Measurements from ENCODE around the gene DOCK8. TPM values are rescaled to one million over a fixed set of nuclear protein-coding genes. Genes with fewer than 3 reads are reported as not detected.
"Not testable (repeated sequence)": the region's sequence is repeated elsewhere in the genome, so short reads cannot be mapped to it uniquely, and the experiment has no call there.

The DOCK8 gene
- polyA plus RNA-seq, 5 donors, result 6.2 to 8.4 (median 7.0) TPM

- no peak for DNase-seq
Observed at GRCh38 chr9:224582-225520, 10.2 kb downstream of the DOCK8 start.

GRCh38 chr9:227860-228259, 13.2 kb downstream of the DOCK8 start:
- no peak for DNase-seq

- DNase-seq, result no peak
Observed at GRCh38 chr9:228929-229695, 14.4 kb downstream of the DOCK8 start.

- DNase-seq, result not testable (repeated sequence)
Observed at GRCh38 chr9:231625-232024, 17.0 kb downstream of the DOCK8 start.

GRCh38 chr9:233708-234107, 19.0 kb downstream of the DOCK8 start:
- not testable (repeated sequence) for DNase-seq

- DNase-seq, result no peak
Observed at GRCh38 chr9:237141-237857, 22.6 kb downstream of the DOCK8 start.

- DNase-seq, result no peak
Observed at GRCh38 chr9:237858-238345, 23.2 kb downstream of the DOCK8 start.

- DNase-seq, result no peak
Observed at GRCh38 chr9:242461-243080, 27.9 kb downstream of the DOCK8 start.

- DNase-seq, result no peak
Observed at GRCh38 chr9:248278-248961, 33.8 kb downstream of the DOCK8 start.

GRCh38 chr9:249025-249424, 34.4 kb downstream of the DOCK8 start:
- DNase-seq, result no peak

GRCh38 chr9:250039-250438, 35.4 kb downstream of the DOCK8 start:
- no peak for DNase-seq

GRCh38 chr9:250625-251024, 36.0 kb downstream of the DOCK8 start:
- no peak for DNase-seq

GRCh38 chr9:251398-251797, 36.7 kb downstream of the DOCK8 start:
- no peak for DNase-seq

GRCh38 chr9:253539-253938, 38.9 kb downstream of the DOCK8 start:
- no peak for DNase-seq

- no peak for DNase-seq
Observed at GRCh38 chr9:254516-254915, 39.9 kb downstream of the DOCK8 start.

GRCh38 chr9:257957-258356, 43.3 kb downstream of the DOCK8 start:
- peak in 1 of 2 donors; percentile 10 for DNase-seq

- no peak for DNase-seq
Observed at GRCh38 chr9:259405-260404, 45.0 kb downstream of the DOCK8 start.

GRCh38 chr9:264231-264630, 49.6 kb downstream of the DOCK8 start:
- no peak for DNase-seq

- DNase-seq, result no peak
Observed at GRCh38 chr9:265209-265870, 50.7 kb downstream of the DOCK8 start.
